TTC549 (cell line): ENCODE measurements around the gene MRPL37.
"Not testable (repeated sequence)": the region's sequence is repeated elsewhere in the genome, so short reads cannot be mapped to it uniquely, and the experiment has no call there.

Experiments
- FAIRE-seq: peaks from 2 replicates; lab custom pipeline; 2012; peaks lifted over from hg19 to GRCh38; lab: Jason Lieb, UNC

Gene MRPL37

GRCh38 chr1:54199765-54200518 is at the start of gene MRPL37, which contains the start of gene CYB5RL:
MRPL37 (plus strand) TSS chr1:54200167; CDS start chr1:54200244, 77 bp downstream.
CYB5RL (minus strand) TSS chr1:54200030; CDS start chr1:54195616, 4,414 bp downstream.
- FAIRE-seq = peak; percentile 87

GRCh38 chr1:54151013-54151412 is 49.0 kb upstream of the MRPL37 start:
- no peak for FAIRE-seq

GRCh38 chr1:54152696-54153095 is 47.3 kb upstream of the MRPL37 start, which contains the start of gene CDCP2:
CDCP2 (minus strand) TSS chr1:54153000; CDS start chr1:54152922, 78 bp downstream.
- FAIRE-seq = no peak

GRCh38 chr1:54153535-54154439 is 46.2 kb upstream of the MRPL37 start:
- FAIRE-seq = no peak

- no peak for FAIRE-seq
These were observed 43.8 kb upstream of the MRPL37 start for GRCh38 chr1:54156201-54156600.

- FAIRE-seq = no peak
These were observed 43.0 kb upstream of the MRPL37 start for GRCh38 chr1:54156986-54157385.

GRCh38 chr1:54157401-54157800 is 42.6 kb upstream of the MRPL37 start:
- no peak for FAIRE-seq

- no peak for FAIRE-seq
These were observed 41.9 kb upstream of the MRPL37 start for GRCh38 chr1:54158071-54158470.

- no peak for FAIRE-seq
These were observed 40.1 kb upstream of the MRPL37 start for GRCh38 chr1:54159733-54160316.

GRCh38 chr1:54160351-54160750 is 39.6 kb upstream of the MRPL37 start:
- FAIRE-seq = no peak

- FAIRE-seq = no peak
These were observed 38.3 kb upstream of the MRPL37 start for GRCh38 chr1:54161495-54162168.

GRCh38 chr1:54163051-54163450 is 36.9 kb upstream of the MRPL37 start:
- no peak for FAIRE-seq

- FAIRE-seq = no peak
These were observed 36.4 kb upstream of the MRPL37 start for GRCh38 chr1:54163573-54163972.

GRCh38 chr1:54165146-54165545 is 34.8 kb upstream of the MRPL37 start:
- FAIRE-seq = no peak

GRCh38 chr1:54166357-54166756 is 33.6 kb upstream of the MRPL37 start:
- FAIRE-seq = not testable (repeated sequence)

GRCh38 chr1:54167422-54168139 is 32.4 kb upstream of the MRPL37 start:
- FAIRE-seq = no peak

GRCh38 chr1:54168206-54168965 is 31.6 kb upstream of the MRPL37 start:
- FAIRE-seq = no peak

GRCh38 chr1:54169068-54169467 is 30.9 kb upstream of the MRPL37 start:
- FAIRE-seq = no peak

- FAIRE-seq = no peak
These were observed 29.0 kb upstream of the MRPL37 start for GRCh38 chr1:54171016-54171415.

GRCh38 chr1:54171606-54172005 is 28.4 kb upstream of the MRPL37 start:
- FAIRE-seq = no peak
